ENCODE measurements around the gene CCBE1. TPM values are rescaled to one million over a fixed set of nuclear protein-coding genes. Genes with fewer than 3 reads are reported as not detected.
"Not testable (repeated sequence)": the region's sequence is repeated elsewhere in the genome, so short reads cannot be mapped to it uniquely, and the experiment has no call there.

CCBE1 gene
- total and polyA plus RNA-seq, 7 donors, result 0.01 to 0.77 (median 0.14) TPM; not detected in 1

DNA sequence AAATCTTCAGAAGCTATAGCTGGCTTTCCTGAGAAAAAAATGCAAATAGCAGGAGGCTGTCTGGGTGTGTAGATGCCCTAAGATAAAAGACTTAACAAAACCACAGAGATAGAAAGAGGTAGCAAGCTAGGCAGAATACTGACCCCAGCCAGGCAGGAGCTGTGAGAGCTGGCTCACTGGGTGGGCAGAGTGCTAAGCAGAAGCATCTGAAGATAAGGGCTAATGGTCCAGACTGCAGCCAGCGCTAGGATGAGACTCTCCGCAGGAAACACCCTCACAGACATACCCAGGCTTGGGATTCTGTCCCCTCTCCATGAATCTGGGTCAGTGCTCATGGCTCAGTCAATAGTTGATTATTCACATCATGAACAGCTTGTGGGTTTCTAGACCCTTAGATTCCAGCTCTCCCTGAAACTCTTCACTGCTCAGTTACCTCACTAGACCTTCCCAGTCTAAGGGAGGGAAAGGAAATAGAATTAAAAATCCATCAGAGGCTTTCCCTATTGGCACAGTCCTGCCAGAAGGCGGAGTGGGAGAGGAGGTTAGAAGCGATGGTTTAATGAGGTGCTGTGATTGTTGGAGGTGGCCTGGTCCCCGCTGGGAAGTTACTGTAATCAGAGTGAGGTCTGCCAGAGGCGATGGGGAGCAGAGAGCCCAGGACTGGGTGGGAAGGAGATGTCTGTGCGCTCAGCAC is 21.4 kb upstream of the CCBE1 start:
- 59 to 64% (median 59%) methylated on average over 7 of the region's 7 CpGs for WGBS, 3 donors
- Histone ChIP-seq H3K36me3 (ENCODE audit: insufficient read depth in 1 of 2, low read depth in 1 of 2) (no peaks in the 10 kb centered on the region), H3K27me3 (ENCODE audit: insufficient read depth in 3 of 3, low read length in 2 of 3) (peaks cover 0 to 2% (median 0%) of the 10 kb centered on the region in 3 donors), H3K27ac (no peak overlapping the region), H3K4me1 (no peaks in the 10 kb centered on the region), H3K9me3 (peaks cover 6% of the 10 kb centered on the region), H3K4me3 (no peak overlapping the region)
- ATAC-seq (no peak), DNase-seq (no peak)
- intact Hi-C loops (cut with DNase I), result no loop called here
- TF ChIP-seq, protein P1, sequence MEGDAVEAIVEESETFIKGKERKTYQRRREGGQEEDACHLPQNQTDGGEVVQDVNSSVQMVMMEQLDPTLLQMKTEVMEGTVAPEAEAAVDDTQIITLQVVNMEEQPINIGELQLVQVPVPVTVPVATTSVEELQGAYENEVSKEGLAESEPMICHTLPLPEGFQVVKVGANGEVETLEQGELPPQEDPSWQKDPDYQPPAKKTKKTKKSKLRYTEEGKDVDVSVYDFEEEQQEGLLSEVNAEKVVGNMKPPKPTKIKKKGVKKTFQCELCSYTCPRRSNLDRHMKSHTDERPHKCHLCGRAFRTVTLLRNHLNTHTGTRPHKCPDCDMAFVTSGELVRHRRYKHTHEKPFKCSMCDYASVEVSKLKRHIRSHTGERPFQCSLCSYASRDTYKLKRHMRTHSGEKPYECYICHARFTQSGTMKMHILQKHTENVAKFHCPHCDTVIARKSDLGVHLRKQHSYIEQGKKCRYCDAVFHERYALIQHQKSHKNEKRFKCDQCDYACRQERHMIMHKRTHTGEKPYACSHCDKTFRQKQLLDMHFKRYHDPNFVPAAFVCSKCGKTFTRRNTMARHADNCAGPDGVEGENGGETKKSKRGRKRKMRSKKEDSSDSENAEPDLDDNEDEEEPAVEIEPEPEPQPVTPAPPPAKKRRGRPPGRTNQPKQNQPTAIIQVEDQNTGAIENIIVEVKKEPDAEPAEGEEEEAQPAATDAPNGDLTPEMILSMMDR (IDR thresholded peaks at IDR 0.05), result no peak

- H3K4me3 ChIP-seq, result no peak overlapping the region
- H3K27me3 ChIP-seq (ENCODE audit: insufficient read depth in 3 of 3, low read length in 2 of 3), result peaks cover 0 to 2% (median 0%) of the 10 kb centered on the region in 3 donors
- TF ChIP-seq, protein P1 (IDR thresholded peaks at IDR 0.05), result no peak
- H3K9me3 ChIP-seq, result peaks cover 6% of the 10 kb centered on the region
- DNase-seq, result no peak
- no peak for ATAC-seq
- H3K27ac ChIP-seq, result no peak overlapping the region
- 38 to 47% (median 46%) methylated on average over 3 of the region's 3 CpGs for WGBS, 3 donors
- no peaks in the 10 kb centered on the region for H3K36me3 ChIP-seq (ENCODE audit: insufficient read depth in 1 of 2, low read depth in 1 of 2)
- no peaks in the 10 kb centered on the region for H3K4me1 ChIP-seq
- intact Hi-C loops (cut with DNase I), result no loop called here
These were observed 20.9 kb upstream of the CCBE1 start for GRCh38 chr18:59718108-59718463.

GRCh38 chr18:59717291-59717690 is 20.1 kb upstream of the CCBE1 start:
- H3K27me3 ChIP-seq (ENCODE audit: insufficient read depth in 3 of 3, low read length in 2 of 3), result peaks cover 0 to 2% (median 2%) of the 10 kb centered on the region in 3 donors
- H3K4me3 ChIP-seq, result no peak overlapping the region
- intact Hi-C loops (cut with DNase I), result no loop called here
- DNase-seq (no peak), ATAC-seq (no peak)
- no peaks in the 10 kb centered on the region for H3K36me3 ChIP-seq (ENCODE audit: insufficient read depth in 1 of 2, low read depth in 1 of 2)
- H3K9me3 ChIP-seq, result peaks cover 6% of the 10 kb centered on the region
- WGBS, 3 donors, result 69 to 75% (median 74%) methylated on average over 2 of the region's 2 CpGs
- no peak overlapping the region for H3K27ac ChIP-seq
- H3K4me1 ChIP-seq, result no peaks in the 10 kb centered on the region
- TF ChIP-seq, protein P1 (IDR thresholded peaks at IDR 0.05), result no peak

GRCh38 chr18:59715966-59716369 is 18.7 kb upstream of the CCBE1 start:
- Histone ChIP-seq H3K36me3 (ENCODE audit: insufficient read depth in 1 of 2, low read depth in 1 of 2) (no peaks in the 10 kb centered on the region), H3K27ac (no peak overlapping the region), H3K27me3 (ENCODE audit: insufficient read depth in 3 of 3, low read length in 2 of 3) (peaks cover 0 to 2% (median 2%) of the 10 kb centered on the region in 3 donors), H3K4me1 (no peaks in the 10 kb centered on the region), H3K9me3 (no peaks in the 10 kb centered on the region), H3K4me3 (no peak overlapping the region)
- 42 to 56% (median 45%) methylated on average over 2 of the region's 2 CpGs for WGBS, 3 donors
- intact Hi-C loops (cut with DNase I), result no loop called here
- ATAC-seq (no peak), DNase-seq (no peak)
- TF ChIP-seq, protein P1 (IDR thresholded peaks at IDR 0.05), result no peak

DNA sequence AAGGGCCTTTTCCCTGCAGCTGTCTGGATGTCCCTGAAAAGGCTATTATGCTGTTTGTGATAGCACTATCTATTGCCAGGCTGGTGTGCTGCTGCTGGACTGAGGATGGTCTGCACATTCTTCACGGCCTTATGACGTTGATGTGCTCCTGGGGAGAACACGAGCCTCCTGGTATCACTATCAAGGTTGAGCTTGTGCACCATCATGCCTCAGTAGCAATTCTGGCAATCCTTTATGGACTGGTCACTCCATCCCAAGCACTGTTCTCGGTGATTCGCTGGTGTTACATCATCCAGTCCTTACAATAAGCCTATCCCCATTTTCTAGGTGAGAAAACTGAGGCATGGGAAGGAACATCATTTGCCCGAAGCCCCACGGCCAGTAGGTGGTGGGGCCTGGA is 18.2 kb upstream of the CCBE1 start:
- intact Hi-C loops (cut with DNase I), result no loop called here
- WGBS, 3 donors, result 72 to 75% (median 74%) methylated on average over 7 of the region's 7 CpGs
- H3K4me1 ChIP-seq, result no peaks in the 10 kb centered on the region
- peaks cover 0 to 2% (median 2%) of the 10 kb centered on the region in 3 donors for H3K27me3 ChIP-seq (ENCODE audit: insufficient read depth in 3 of 3, low read length in 2 of 3)
- DNase-seq, result no peak
- H3K4me3 ChIP-seq, result no peak overlapping the region
- H3K27ac ChIP-seq, result no peak overlapping the region
- no peaks in the 10 kb centered on the region for H3K9me3 ChIP-seq
- H3K36me3 ChIP-seq (ENCODE audit: insufficient read depth in 1 of 2, low read depth in 1 of 2), result no peaks in the 10 kb centered on the region
- TF ChIP-seq, protein P1 (IDR thresholded peaks at IDR 0.05), result no peak
- ATAC-seq, result no peak

DNA sequence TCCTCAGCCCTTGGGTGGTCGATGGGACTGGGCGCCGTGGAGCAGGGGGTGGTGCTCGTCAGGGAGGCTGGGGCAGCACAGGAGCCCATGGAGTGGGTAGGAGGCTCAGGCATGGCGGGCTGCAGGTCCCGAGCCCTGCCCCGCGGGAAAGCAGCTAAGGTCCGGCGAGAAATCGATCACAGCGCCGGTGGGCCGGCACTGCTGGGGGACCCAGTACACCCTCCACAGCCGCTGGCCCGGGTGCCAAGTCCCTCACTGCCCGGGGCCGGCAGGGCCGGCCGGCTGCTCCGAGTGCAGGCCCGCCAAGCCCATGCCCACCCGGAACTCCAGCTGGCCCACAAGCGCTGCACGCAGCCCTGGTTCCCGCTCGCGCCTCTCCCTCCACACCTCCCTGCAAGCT is 16.9 kb upstream of the CCBE1 start:
- DNase-seq; intact Hi-C loops (cut with DNase I); H3K27ac ChIP-seq; H3K4me1 ChIP-seq; H3K27me3 ChIP-seq (ENCODE audit: insufficient read depth in 3 of 3, low read length in 2 of 3); H3K9me3 ChIP-seq; ATAC-seq; H3K4me3 ChIP-seq; H3K36me3 ChIP-seq (ENCODE audit: insufficient read depth in 1 of 2, low read depth in 1 of 2): not testable (repeated sequence)
- WGBS, 3 donors, result 92 to 95% (median 92%) methylated on average over 13 to 28 of the region's 28 CpGs

All from psoas muscle (tissue), 8 donors.